ENCODE results near the gene NDUFAF3.

NDUFAF3 gene

GRCh38 chr3:49054344-49054862 lies 32.5 kb downstream of the NDUFAF3 start:
- no peak for DNase-seq (ENCODE audit: low spot score)

GRCh38 chr3:49057268-49057667 lies 35.3 kb downstream of the NDUFAF3 start:
- no peak for DNase-seq (ENCODE audit: low spot score)

- DNase-seq (ENCODE audit: low spot score) = no peak
Observed at GRCh38 chr3:49058011-49058410, 36.1 kb downstream of the NDUFAF3 start.

All from hematopoietic multipotent progenitor cell treated with erythropoietin and hydrocortisone succinate and interleukin-3 and kit ligand, for 17 days (in vitro differentiated cells).